Effector memory CD8-positive, alpha-beta T cell (primary cell): ENCODE results near the gene CUZD1.
"Not testable (repeated sequence)": the region's sequence is repeated elsewhere in the genome, so short reads cannot be mapped to it uniquely, and the experiment has no call there.

ENCODE experiments used
- ATAC-seq: fragments of 150-1000 bp; cut with Tn5 transposase; replicated peaks from 2 replicates; pipeline ENCODE4 v1.10.0; 2021; ENCODE audit warnings: mild to moderate bottlenecking, moderate library complexity
- DNase-seq, 3 experiments: peaks; one replicate each; pipeline ENCODE4 v3.0.0; 2021
- H3K27ac Mint-ChIP-seq, 2 donors: one replicate each; pipeline ENCODE4 v1.8.0; 2022; ENCODE audit warnings: mild to moderate bottlenecking in 2 of 2, mixed read lengths in 2 of 2, moderate library complexity in 2 of 2
- H3K27me3 Mint-ChIP-seq, 2 donors: one replicate each; pipeline ENCODE4 v1.8.0; 2022; ENCODE audit warnings: mixed read lengths in 2 of 2
- H3K36me3 Mint-ChIP-seq: one replicate; pipeline ENCODE4 v1.8.0; 2022; ENCODE audit warnings: mild to moderate bottlenecking, moderate library complexity, mixed read lengths; ENCODE audit not compliant: insufficient read depth
- H3K4me1 Mint-ChIP-seq, 2 donors: one replicate each; pipeline ENCODE4 v1.8.0; 2022; ENCODE audit warnings: low read depth in 2 of 2, mixed read lengths in 2 of 2
- H3K4me3 Mint-ChIP-seq, 2 donors: one replicate each; pipeline ENCODE4 v1.8.0; 2022; ENCODE audit warnings: mild to moderate bottlenecking in 2 of 2, mixed read lengths in 2 of 2, moderate library complexity in 2 of 2
- H3K9me3 Mint-ChIP-seq, 2 donors: one replicate each; pipeline ENCODE4 v1.8.0; 2022; ENCODE audit warnings: mixed read lengths in 2 of 2
- total RNA-seq, 9 experiments: gene quantifications; one replicate each; lab custom pipeline; 2026; lab: John Stamatoyannopoulos, UW

Gene CUZD1
- total RNA-seq = 0 to 0.58 (median 0.13) reads per million in 9 experiments

- Mint-ChIP-seq H3K9me3 (peaks cover 0 to 9% of the 10 kb centered on the region in 2 donors), H3K27ac (no peak within 1 kb of the TSS), H3K4me3 (no peak within 1 kb of the TSS), H3K36me3 (peaks cover 11% of the 10 kb centered on the region), H3K4me1 (peaks cover 0 to 7% of the 10 kb centered on the region in 2 donors), H3K27me3 (no peaks in the 10 kb centered on the region)
- no peak for DNase-seq
- ATAC-seq = no peak
Measured at GRCh38 chr10:122845783-122846332, at the start of gene CUZD1. Gene CUZD1, minus strand, starts transcription at chr10:122845857. Its CDS starts 14 bp downstream, at chr10:122845843.

- no peaks in the 10 kb centered on the region for H3K36me3 Mint-ChIP-seq
- no peaks in the 10 kb centered on the region for H3K9me3 Mint-ChIP-seq
- H3K4me3 Mint-ChIP-seq = no peak overlapping the region
- DNase-seq (no peak), ATAC-seq (no peak)
- no peak overlapping the region for H3K27ac Mint-ChIP-seq
- H3K27me3 Mint-ChIP-seq = no peaks in the 10 kb centered on the region
- H3K4me1 Mint-ChIP-seq = no peaks in the 10 kb centered on the region
Measured at GRCh38 chr10:122894261-122894944, 48.7 kb upstream of the CUZD1 start.

GRCh38 chr10:122884166-122884565 lies 38.5 kb upstream of the CUZD1 start:
- Mint-ChIP-seq H3K9me3 (no peaks in the 10 kb centered on the region), H3K4me3 (no peak overlapping the region), H3K4me1 (peaks cover 10% of the 10 kb centered on the region in 2 donors), H3K27me3 (no peaks in the 10 kb centered on the region), H3K27ac (no peak overlapping the region), H3K36me3 (peaks cover 8% of the 10 kb centered on the region)
- DNase-seq (no peak), ATAC-seq (no peak)

GRCh38 chr10:122882766-122883165 lies 37.1 kb upstream of the CUZD1 start:
- Mint-ChIP-seq H3K27me3 (no peaks in the 10 kb centered on the region), H3K4me1 (peaks cover 22 to 23% of the 10 kb centered on the region in 2 donors), H3K9me3 (no peaks in the 10 kb centered on the region), H3K27ac (no peak overlapping the region), H3K36me3 (peaks cover 16% of the 10 kb centered on the region), H3K4me3 (no peak overlapping the region)
- ATAC-seq (no peak), DNase-seq (no peak)

GRCh38 chr10:122879339-122880273 lies 33.9 kb upstream of the CUZD1 start, which contains the start of gene FAM24B:
Gene FAM24B, minus strand, starts transcription at chr10:122879581. Its CDS starts 29,066 bp downstream, at chr10:122850515.
- peak; percentile 89 to 94 (median 92) for DNase-seq

GRCh38 chr10:122878799-122879338 lies 33.2 kb upstream of the CUZD1 start:
- Mint-ChIP-seq H3K4me1 (peaks cover 34 to 46% of the 10 kb centered on the region in 2 donors), H3K27ac (peak overlapping the region; percentile 93 to 94), H3K36me3 (peaks cover 16% of the 10 kb centered on the region), H3K4me3 (peak overlapping the region; percentile 93 to 96), H3K9me3 (no peaks in the 10 kb centered on the region), H3K27me3 (no peaks in the 10 kb centered on the region)
- peak; percentile 8 for ATAC-seq
- no peak for DNase-seq

More at GRCh38 chr10:122879339-122880273, 33.9 kb upstream of the CUZD1 start, which contains the start of gene FAM24B:
- Mint-ChIP-seq H3K9me3 (no peaks in the 10 kb centered on the region), H3K36me3 (peaks cover 16% of the 10 kb centered on the region), H3K4me1 (peaks cover 33 to 45% of the 10 kb centered on the region in 2 donors), H3K27me3 (no peaks in the 10 kb centered on the region), H3K27ac (peak within 1 kb of the TSS; percentile 93 to 94), H3K4me3 (peak within 1 kb of the TSS; percentile 93 to 96)
- peak; percentile 81 for ATAC-seq

- Mint-ChIP-seq H3K36me3 (peaks cover 16% of the 10 kb centered on the region), H3K9me3 (no peaks in the 10 kb centered on the region), H3K27ac (peak overlapping the region in 1 of 2 donors; percentile 93), H3K4me3 (peak overlapping the region; percentile 93 to 96), H3K4me1 (peaks cover 35 to 46% of the 10 kb centered on the region in 2 donors), H3K27me3 (no peaks in the 10 kb centered on the region)
- ATAC-seq = no peak
- no peak for DNase-seq
Measured at GRCh38 chr10:122877264-122877663, 31.6 kb upstream of the CUZD1 start.

GRCh38 chr10:122876467-122876855 lies 30.8 kb upstream of the CUZD1 start:
- Mint-ChIP-seq H3K4me1 (peaks cover 35 to 46% of the 10 kb centered on the region in 2 donors), H3K36me3 (peaks cover 16% of the 10 kb centered on the region), H3K27me3 (no peaks in the 10 kb centered on the region)

GRCh38 chr10:122875843-122876466 lies 30.3 kb upstream of the CUZD1 start:
- H3K27ac Mint-ChIP-seq = no peak overlapping the region
- peaks cover 35 to 46% of the 10 kb centered on the region in 2 donors for H3K4me1 Mint-ChIP-seq

More at GRCh38 chr10:122876467-122876855, 30.8 kb upstream of the CUZD1 start:
- Mint-ChIP-seq H3K4me3 (no peak overlapping the region), H3K27ac (no peak overlapping the region), H3K9me3 (no peaks in the 10 kb centered on the region)
- DNase-seq = no peak
- no peak for ATAC-seq

GRCh38 chr10:122871947-122872346 lies 26.3 kb upstream of the CUZD1 start:
- DNase-seq, ATAC-seq, H3K36me3 Mint-ChIP-seq, H3K27me3 Mint-ChIP-seq, H3K4me3 Mint-ChIP-seq, H3K27ac Mint-ChIP-seq, H3K9me3 Mint-ChIP-seq: not testable (repeated sequence)
- peaks cover 13 to 38% of the 10 kb centered on the region in 2 donors for H3K4me1 Mint-ChIP-seq

More at GRCh38 chr10:122875843-122876466, 30.3 kb upstream of the CUZD1 start:
- no peak for ATAC-seq
- H3K9me3 Mint-ChIP-seq = no peaks in the 10 kb centered on the region
- H3K27me3 Mint-ChIP-seq = no peaks in the 10 kb centered on the region
- H3K4me3 Mint-ChIP-seq = no peak overlapping the region
- peaks cover 16% of the 10 kb centered on the region for H3K36me3 Mint-ChIP-seq
- no peak for DNase-seq

GRCh38 chr10:122868768-122869167 lies 23.1 kb upstream of the CUZD1 start:
- H3K36me3 Mint-ChIP-seq, H3K27ac Mint-ChIP-seq, DNase-seq, H3K9me3 Mint-ChIP-seq, H3K27me3 Mint-ChIP-seq, ATAC-seq, H3K4me3 Mint-ChIP-seq: not testable (repeated sequence)
- H3K4me1 Mint-ChIP-seq = peaks cover 18 to 38% of the 10 kb centered on the region in 2 donors

GRCh38 chr10:122866757-122867482 lies 21.3 kb upstream of the CUZD1 start:
- H3K27me3 Mint-ChIP-seq, H3K36me3 Mint-ChIP-seq, DNase-seq, H3K9me3 Mint-ChIP-seq, H3K4me3 Mint-ChIP-seq, ATAC-seq, H3K27ac Mint-ChIP-seq: not testable (repeated sequence)
- H3K4me1 Mint-ChIP-seq = peaks cover 20 to 41% of the 10 kb centered on the region in 2 donors
